ENCODE data around the gene CARMIL1.
A peak's percentile ranks its signal among the peaks of the same experiment; 100 is the strongest.

Gene CARMIL1

DNA sequence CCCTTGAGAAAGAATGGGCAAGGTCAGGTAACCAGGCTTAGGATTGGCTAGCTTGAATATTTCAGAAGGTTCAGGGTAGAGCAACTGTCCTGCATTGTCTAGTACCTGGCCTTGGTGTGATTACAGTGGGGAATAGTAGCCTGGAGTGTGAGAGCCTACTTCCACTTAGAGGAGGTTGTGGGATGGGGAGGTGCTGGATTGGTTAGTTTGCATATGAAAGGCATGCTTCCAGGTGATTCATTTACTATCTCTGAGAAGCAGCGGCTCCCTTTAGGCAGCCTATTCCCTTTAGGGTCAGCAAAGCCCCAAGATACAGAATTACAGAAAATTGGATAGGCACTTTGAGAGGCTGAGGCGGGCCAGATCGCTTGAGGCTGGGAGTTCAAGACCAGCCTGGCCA, 347.8 kb downstream of the CARMIL1 start:
- TF ChIP-seq, protein P1, sequence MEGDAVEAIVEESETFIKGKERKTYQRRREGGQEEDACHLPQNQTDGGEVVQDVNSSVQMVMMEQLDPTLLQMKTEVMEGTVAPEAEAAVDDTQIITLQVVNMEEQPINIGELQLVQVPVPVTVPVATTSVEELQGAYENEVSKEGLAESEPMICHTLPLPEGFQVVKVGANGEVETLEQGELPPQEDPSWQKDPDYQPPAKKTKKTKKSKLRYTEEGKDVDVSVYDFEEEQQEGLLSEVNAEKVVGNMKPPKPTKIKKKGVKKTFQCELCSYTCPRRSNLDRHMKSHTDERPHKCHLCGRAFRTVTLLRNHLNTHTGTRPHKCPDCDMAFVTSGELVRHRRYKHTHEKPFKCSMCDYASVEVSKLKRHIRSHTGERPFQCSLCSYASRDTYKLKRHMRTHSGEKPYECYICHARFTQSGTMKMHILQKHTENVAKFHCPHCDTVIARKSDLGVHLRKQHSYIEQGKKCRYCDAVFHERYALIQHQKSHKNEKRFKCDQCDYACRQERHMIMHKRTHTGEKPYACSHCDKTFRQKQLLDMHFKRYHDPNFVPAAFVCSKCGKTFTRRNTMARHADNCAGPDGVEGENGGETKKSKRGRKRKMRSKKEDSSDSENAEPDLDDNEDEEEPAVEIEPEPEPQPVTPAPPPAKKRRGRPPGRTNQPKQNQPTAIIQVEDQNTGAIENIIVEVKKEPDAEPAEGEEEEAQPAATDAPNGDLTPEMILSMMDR (conservative IDR thresholded peaks at IDR 0.05; ENCODE audit: low read depth, low read length): no peak
- no peak overlapping the region for H3K4me3 ChIP-seq (ENCODE audit: low read length)
- DNase-seq (ENCODE audit: low read depth): no peak

DNA sequence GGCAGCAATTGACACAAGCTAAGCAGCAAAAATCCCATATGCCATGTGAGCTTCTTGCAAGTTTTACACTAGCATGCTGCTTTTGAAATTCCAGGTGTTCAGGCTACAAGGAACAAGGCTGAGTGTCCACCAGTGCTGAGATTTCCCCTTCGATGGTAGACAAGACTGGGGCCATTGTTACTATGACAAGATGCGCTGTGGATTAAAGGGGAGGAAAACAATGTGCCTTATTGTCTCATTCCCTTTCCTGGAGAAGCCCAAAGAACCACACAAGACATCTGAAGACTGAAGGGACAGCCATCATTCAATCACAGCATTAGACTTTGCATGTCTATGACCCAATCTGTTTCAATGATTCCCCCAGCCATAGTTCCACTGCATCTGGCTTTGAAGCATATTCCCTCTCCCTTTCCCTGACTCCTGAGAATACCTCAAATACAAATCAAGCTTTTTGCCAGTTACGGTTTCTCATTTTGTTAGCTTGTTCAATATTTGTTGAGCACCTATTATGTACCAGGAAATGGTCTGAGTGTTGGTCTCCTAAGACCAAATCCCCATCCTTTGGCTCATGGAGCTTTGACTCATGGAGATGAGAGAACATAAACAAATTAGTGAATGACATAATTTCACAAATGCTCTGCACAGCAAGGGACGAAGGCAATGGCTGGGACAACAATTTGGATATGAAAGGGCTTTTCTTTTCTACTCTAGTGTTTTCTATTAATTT, 349.5 kb downstream of the CARMIL1 start:
- TF ChIP-seq, protein P1 (conservative IDR thresholded peaks at IDR 0.05; ENCODE audit: low read depth, low read length): no peak
- DNase-seq (ENCODE audit: low read depth): no peak
- H3K4me3 ChIP-seq (ENCODE audit: low read length): no peak overlapping the region

DNA sequence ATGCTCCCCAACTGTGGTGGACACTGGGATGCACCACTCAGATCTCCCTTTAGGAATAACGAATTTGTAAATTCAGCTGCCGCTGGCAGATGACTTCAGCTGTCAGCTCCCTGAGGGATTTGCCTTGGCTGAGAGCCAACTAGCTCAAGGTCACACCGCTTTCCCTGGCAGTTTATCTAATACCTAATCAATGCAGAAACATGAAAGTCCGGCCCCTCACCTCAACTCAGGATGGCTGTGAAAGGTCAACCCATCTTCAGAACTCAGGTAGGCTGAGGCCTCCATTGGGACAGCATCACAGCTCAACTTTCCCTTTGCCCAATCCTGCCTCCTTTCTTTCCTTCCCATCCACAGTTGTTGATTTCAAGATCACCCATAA, 350.0 kb downstream of the CARMIL1 start:
- DNase-seq (ENCODE audit: low read depth): no peak
- TF ChIP-seq, protein P1 (conservative IDR thresholded peaks at IDR 0.05; ENCODE audit: low read depth, low read length): no peak
- no peak overlapping the region for H3K4me3 ChIP-seq (ENCODE audit: low read length)

DNA sequence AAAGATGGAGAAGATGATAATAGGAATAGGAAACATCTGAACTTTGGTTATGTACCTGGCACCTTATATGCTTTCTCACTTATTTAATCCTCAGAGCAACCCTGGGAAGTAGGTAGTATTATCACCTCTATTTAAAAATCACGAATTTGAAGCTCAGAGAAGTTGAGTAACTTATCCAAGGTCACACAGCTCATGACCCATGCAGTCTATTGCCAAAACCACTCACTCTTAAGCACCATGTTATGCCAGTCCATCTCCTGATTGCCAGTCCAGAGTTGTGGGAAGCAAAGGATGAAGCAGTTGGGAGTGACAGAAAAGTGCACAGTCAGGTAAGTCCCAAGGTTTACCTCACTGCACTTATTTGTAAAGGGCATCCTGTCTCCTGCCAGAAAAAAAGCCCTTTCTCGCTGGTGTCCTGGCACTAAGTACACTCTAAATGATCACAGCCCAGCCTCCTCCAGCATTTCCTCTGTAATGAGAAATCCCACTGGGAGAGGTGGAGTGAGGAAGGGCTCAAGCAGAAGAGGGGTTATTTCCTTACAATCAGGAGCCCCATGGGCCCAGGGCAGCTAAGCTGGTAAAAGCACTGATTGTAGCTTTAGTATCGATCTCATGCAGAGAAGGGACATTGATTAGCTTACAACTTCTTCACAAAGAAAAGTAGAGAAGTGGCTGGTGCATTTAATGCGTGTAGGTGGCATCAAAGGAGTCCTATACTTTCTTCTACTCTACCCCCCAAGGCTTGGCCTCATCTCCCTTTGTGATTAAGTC, 351.5 kb downstream of the CARMIL1 start:
- no peak for DNase-seq (ENCODE audit: low read depth)
- H3K4me3 ChIP-seq (ENCODE audit: low read length): no peak overlapping the region
- TF ChIP-seq, protein P1 (conservative IDR thresholded peaks at IDR 0.05; ENCODE audit: low read depth, low read length): no peak

DNA sequence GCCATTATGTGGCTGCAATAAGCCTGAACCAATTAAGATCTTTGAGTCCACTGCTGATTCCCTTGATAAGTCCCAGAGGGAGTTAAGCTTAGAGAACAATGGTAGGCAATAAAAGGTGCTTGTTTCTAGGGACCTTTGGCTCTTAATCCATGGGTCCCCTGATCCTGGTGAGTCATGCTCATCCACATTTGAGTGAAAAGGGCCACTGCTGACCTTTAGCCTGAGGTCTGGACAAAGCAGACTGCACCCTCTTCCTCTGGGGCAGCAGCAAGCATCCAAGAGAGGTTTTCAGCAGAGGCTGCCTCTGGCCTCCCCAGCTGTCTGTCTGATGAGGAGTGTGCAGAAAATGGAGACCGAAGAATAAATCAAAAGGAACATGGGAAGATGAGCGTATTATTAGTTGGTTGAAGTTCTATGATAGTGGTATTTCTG, 356.7 kb downstream of the CARMIL1 start:
- TF ChIP-seq, protein P1 (conservative IDR thresholded peaks at IDR 0.05; ENCODE audit: low read depth, low read length): no peak
- DNase-seq (ENCODE audit: low read depth): peak; percentile 31
- H3K4me3 ChIP-seq (ENCODE audit: low read length): no peak overlapping the region

DNA sequence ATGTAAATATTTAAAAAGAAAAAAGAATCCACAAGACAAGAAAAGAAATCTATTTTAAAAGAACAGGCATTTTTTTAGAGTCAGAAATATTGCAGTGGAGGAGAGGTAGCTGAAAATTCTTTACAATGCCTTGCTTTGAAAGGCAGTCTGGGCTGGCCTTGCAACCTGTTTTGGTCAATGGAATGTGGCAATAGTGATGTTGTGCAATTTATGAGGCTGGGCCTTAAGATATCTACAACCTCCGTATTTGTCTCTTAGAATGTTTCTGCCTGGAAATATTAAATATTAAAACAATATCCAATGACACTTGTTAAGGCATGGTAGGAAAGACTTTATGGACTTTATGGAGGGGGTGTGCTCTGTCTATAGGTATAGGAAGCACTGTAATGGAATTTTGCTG, 358.0 kb downstream of the CARMIL1 start:
- no peak for DNase-seq (ENCODE audit: low read depth)
- no peak overlapping the region for H3K4me3 ChIP-seq (ENCODE audit: low read length)
- TF ChIP-seq, protein P1 (conservative IDR thresholded peaks at IDR 0.05; ENCODE audit: low read depth, low read length): no peak
